Kidney epithelial cell (primary cell): Measurements from ENCODE around the gene ME3. TPM values are rescaled to one million over a fixed set of nuclear protein-coding genes. Genes with fewer than 3 reads are reported as not detected.

Source experiments
- DNase-seq: peaks from one replicate; pipeline ENCODE4 v3.0.0-alpha.2; 2010; ENCODE audit warnings: low read depth
- H3K27me3 ChIP-seq: 2 replicates; pipeline ENCODE4 v1.6.0; 2011; ENCODE audit warnings: low read length; ENCODE audit not compliant: control insufficient read depth, insufficient read depth
- H3K36me3 ChIP-seq: 2 replicates; pipeline ENCODE4 v1.5.1; 2011; ENCODE audit warnings: low read length; ENCODE audit not compliant: control insufficient read depth, insufficient read depth
- H3K4me3 ChIP-seq: 2 replicates; pipeline ENCODE4 v1.5.1; 2011; ENCODE audit warnings: low read depth, mild to moderate bottlenecking, control low read depth, low read length
- CTCF ChIP-seq: IDR thresholded peaks from 2 replicates; pipeline ENCODE4 v1.5.1; 2011; ENCODE audit warnings: mild to moderate bottlenecking, moderate library complexity, low read length, control low read depth, inconsistent platforms; ENCODE audit not compliant: insufficient read depth, poor library complexity, severe bottlenecking
- total RNA-seq: library from RNA; depleted of rRNA; stranded (reverse); fragments of >200 nt; gene quantifications from 2 replicates; pipeline ENCODE4 v1.2.3, GENCODE V29; 2015

ME3 gene
- total RNA-seq, 1 donor from 2014 or later: 35.7 TPM

- DNase-seq: no peak
- H3K36me3 ChIP-seq: no peaks in the 10 kb centered on the region
- no peak for TF ChIP-seq CTCF
- no peaks in the 10 kb centered on the region for H3K27me3 ChIP-seq
- H3K4me3 ChIP-seq: no peak overlapping the region
Observed at GRCh38 chr11:86473991-86474833, 198.2 kb downstream of the ME3 start.

- no peak for TF ChIP-seq CTCF
- Histone ChIP-seq H3K4me3 (no peak overlapping the region), H3K27me3 (no peaks in the 10 kb centered on the region), H3K36me3 (no peaks in the 10 kb centered on the region)
- DNase-seq: no peak
Observed at GRCh38 chr11:86469491-86470388, 202.7 kb downstream of the ME3 start.

- Histone ChIP-seq H3K4me3 (no peak overlapping the region), H3K36me3 (no peaks in the 10 kb centered on the region), H3K27me3 (no peaks in the 10 kb centered on the region)
- no peak for TF ChIP-seq CTCF
- DNase-seq: no peak
Observed at GRCh38 chr11:86468169-86468568, 204.2 kb downstream of the ME3 start.

GRCh38 chr11:86464509-86465221 lies 207.8 kb downstream of the ME3 start:
- no peak for TF ChIP-seq CTCF
- H3K4me3 ChIP-seq: no peak overlapping the region
- no peak for DNase-seq

GRCh38 chr11:86463955-86464354 lies 208.5 kb downstream of the ME3 start:
- no peak for TF ChIP-seq CTCF
- H3K27me3 ChIP-seq: no peaks in the 10 kb centered on the region
- DNase-seq: no peak
- no peaks in the 10 kb centered on the region for H3K36me3 ChIP-seq
- no peak overlapping the region for H3K4me3 ChIP-seq

More at GRCh38 chr11:86464509-86465221, 207.8 kb downstream of the ME3 start:
- Histone ChIP-seq H3K27me3 (no peaks in the 10 kb centered on the region), H3K36me3 (no peaks in the 10 kb centered on the region)
